ENCODE measurements around the gene ETV7.
A peak's percentile ranks its signal among the peaks of the same experiment; 100 is the strongest.
"Not testable (repeated sequence)": the region's sequence is repeated elsewhere in the genome, so short reads cannot be mapped to it uniquely, and the experiment has no call there.

The ETV7 gene

DNA sequence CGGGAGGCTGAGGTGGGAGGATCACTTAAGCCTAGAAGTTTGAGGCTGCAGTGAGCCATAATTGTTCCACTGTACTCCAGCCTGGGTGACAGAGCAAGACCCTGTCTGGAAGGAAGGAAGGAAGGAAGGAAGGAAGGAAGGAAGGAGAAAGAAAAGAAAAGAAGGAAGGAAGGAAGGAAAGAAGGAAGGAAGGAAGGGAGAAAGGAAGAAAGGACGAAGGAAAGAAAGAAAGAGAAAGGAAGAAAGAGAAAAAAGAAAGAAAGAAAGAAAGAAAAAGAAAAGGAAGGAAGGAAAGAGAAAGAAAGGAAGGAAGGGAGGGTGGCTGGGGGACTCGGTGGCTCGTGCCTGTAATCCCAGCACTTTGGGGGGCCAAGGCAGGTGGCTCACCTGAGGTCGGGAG lies 22.2 kb upstream of the ETV7 start:
- H3K36me3 Mint-ChIP-seq (ENCODE audit: low read depth); H3K4me1 Mint-ChIP-seq (ENCODE audit: low read depth); intact Hi-C loops (cut with micrococcal nuclease); H3K4me3 Mint-ChIP-seq; H3K9me3 Mint-ChIP-seq; H3K27ac Mint-ChIP-seq: not testable (repeated sequence)
- H3K27me3 Mint-ChIP-seq: peaks cover 13% of the 10 kb centered on the region

DNA sequence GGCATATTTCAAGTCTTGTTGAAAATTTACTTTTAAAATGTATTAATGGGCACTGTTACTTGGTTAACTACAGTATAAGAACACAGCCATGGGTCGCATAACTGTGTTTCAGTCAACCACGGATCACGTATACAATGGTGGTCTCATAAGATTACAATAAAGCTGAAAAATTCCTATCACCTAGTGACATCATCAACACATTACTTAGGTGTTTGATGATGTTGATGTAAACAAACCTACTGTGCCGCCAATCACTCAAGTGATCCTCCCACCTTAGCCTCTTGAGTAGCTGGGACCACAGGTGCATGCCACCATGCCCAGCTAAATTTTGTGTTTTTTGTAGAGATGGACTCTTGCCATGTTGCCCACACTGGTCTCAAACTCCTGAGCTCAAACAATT lies 16.7 kb upstream of the ETV7 start:
- peaks cover 7% of the 10 kb centered on the region for H3K27me3 Mint-ChIP-seq
- no peaks in the 10 kb centered on the region for H3K9me3 Mint-ChIP-seq
- H3K4me1 Mint-ChIP-seq (ENCODE audit: low read depth): no peaks in the 10 kb centered on the region
- H3K36me3 Mint-ChIP-seq (ENCODE audit: low read depth): no peaks in the 10 kb centered on the region
- intact Hi-C loops (cut with micrococcal nuclease): no loop called here
- H3K4me3 Mint-ChIP-seq: no peak overlapping the region
- no peak overlapping the region for H3K27ac Mint-ChIP-seq

DNA sequence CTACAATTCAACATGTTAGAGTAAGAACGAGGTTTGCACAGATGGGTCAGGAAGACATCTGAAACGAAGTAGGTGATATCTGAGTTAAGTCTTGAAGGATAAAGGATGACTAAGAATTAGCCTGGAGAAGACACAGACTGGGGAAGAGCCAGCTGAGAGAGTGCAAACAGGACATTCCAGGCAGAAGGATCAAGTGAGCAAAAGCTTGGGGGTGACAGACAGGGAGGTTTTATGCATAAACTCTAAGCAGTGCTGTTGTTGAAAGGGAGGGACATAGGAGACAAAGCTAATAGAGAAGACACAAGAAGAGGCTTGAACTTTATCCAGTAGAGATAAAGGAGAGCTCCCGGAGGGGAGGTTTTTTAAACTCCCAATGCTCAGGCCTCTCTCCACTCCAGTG lies 15.0 kb upstream of the ETV7 start:
- no peak overlapping the region for H3K4me3 Mint-ChIP-seq
- intact Hi-C loops (cut with micrococcal nuclease): no loop called here
- peaks cover 4% of the 10 kb centered on the region for H3K27me3 Mint-ChIP-seq

DNA sequence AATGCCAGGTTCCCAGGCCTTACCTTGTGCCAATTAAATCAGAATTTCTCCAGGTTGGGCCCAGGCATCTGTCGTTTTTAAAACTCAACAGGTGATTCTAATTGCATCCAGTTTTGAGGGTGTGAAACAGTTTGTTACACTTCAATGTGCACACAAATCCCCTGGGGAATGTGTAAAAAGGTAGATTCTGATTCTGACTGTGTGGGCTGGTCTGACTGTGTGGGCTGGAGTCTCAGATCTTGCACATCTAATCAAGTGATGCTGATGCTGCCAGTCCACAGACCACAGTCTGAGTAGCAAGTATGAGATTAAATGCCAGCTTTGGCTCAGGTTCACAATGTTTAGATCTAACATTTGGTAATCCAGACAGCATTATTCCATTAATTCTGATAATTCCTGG lies 12.5 kb upstream of the ETV7 start:
- Mint-ChIP-seq H3K4me3 (no peak overlapping the region), H3K36me3 (ENCODE audit: low read depth) (no peaks in the 10 kb centered on the region), H3K4me1 (ENCODE audit: low read depth) (peaks cover 5% of the 10 kb centered on the region), H3K9me3 (no peaks in the 10 kb centered on the region), H3K27me3 (peaks cover 4% of the 10 kb centered on the region), H3K27ac (no peak overlapping the region)
- intact Hi-C loops (cut with micrococcal nuclease): no loop called here

More for the DNA sequence above, 15.0 kb upstream of the ETV7 start:
- Mint-ChIP-seq H3K36me3 (ENCODE audit: low read depth) (no peaks in the 10 kb centered on the region), H3K9me3 (no peaks in the 10 kb centered on the region), H3K27ac (no peak overlapping the region), H3K4me1 (ENCODE audit: low read depth) (no peaks in the 10 kb centered on the region)

DNA sequence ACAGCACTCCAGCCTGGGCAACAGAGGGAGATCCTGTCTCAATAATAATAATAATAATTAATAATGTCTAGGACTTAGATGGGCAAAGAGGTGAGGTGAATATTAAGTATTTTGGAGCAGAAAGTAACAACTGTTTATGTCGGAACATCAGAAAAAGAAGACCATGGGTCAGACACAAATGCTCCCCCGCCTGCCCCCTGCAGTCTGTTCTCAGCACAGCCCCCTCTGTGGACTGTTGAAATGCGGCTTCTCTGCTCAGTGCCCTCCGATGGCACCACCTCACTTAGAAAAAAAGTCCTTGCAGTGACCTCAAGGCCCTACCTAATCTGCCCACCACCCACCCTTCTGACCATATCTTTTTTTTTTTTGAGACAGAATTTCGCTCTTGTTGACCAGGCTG lies 5.2 kb upstream of the ETV7 start:
- H3K36me3 Mint-ChIP-seq (ENCODE audit: low read depth): no peaks in the 10 kb centered on the region
- peaks cover 28% of the 10 kb centered on the region for H3K27me3 Mint-ChIP-seq
- no peak overlapping the region for H3K4me3 Mint-ChIP-seq
- no peak overlapping the region for H3K27ac Mint-ChIP-seq
- H3K4me1 Mint-ChIP-seq (ENCODE audit: low read depth): peaks cover 11% of the 10 kb centered on the region
- intact Hi-C loops (cut with micrococcal nuclease): no loop called here
- no peaks in the 10 kb centered on the region for H3K9me3 Mint-ChIP-seq

DNA sequence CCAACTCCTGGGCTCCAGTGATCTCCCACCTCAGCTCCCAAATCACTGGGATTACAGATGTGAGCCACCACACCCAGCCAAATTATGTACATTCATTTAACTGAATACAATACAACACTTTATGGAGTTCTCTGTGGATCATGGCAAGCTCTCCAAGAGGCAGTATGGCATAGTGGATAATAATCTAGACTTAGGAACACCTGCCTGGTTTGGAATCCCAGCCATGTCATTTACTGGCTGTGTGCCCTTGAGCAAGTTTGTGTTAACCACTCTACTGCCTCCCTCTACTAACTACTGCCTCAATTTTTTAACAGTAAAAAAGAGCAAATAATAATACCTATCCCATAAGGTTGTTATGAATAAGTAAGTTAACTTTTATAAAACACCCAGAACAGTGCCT lies 1.9 kb upstream of the ETV7 start:
- Mint-ChIP-seq H3K36me3 (ENCODE audit: low read depth) (peaks cover 10% of the 10 kb centered on the region), H3K4me3 (no peak overlapping the region), H3K27me3 (peaks cover 54% of the 10 kb centered on the region)

DNA sequence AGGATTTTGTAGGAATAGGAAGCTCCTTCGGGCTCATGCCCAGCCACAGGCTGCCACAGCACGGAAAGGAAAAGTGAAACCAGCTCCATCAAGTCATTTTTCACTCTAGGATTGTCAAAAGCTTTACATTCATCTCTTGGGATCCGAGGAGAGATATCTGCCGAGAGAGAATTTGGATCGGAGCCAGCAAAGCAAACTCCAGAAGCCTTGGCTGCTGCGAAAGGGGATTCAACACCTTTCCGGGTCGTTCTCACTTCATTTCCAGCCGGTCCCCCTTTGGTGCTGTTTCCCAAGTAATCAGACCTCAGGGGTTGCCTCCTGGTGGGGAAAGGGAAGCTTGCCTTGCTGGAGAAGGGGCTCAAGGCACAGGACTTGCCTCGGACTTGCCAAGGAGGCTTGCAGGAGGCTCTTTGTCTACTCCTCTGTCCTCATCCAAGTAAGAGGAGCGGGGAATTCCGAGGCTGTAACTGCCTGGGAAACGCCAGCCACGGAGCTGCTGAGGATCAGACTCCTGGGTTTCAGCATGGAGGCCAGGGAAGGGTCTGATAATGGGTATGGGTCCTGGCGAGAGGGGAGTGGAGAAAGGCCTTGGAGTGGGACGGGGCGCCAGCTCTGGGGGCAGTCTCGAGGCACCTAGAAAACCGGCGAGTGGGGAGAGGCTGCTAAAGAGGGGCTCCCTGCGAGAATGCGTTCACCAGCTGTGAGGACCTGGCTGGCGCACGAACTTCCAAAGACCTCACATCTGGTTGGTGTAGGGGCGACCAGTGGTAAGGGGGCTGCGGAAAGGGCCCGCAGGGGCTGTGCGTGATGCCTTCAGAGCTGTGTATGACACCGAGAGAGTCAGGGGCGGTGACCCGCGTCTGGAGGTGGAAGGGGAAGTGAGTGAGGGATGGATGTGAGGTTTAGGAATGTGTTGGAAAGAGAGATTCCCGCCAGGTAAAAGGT lies 702 bp downstream of the ETV7 start:
- Mint-ChIP-seq H3K9me3 (no peaks in the 10 kb centered on the region), H3K27me3 (peaks cover 53% of the 10 kb centered on the region), H3K4me3 (peak overlapping the region; percentile 86), H3K4me1 (ENCODE audit: low read depth) (peaks cover 16% of the 10 kb centered on the region), H3K36me3 (ENCODE audit: low read depth) (peaks cover 10% of the 10 kb centered on the region), H3K27ac (peak overlapping the region; percentile 74)
- intact Hi-C loops (cut with micrococcal nuclease): no loop called here

More for the DNA sequence above, 1.9 kb upstream of the ETV7 start:
- peaks cover 16% of the 10 kb centered on the region for H3K4me1 Mint-ChIP-seq (ENCODE audit: low read depth)
- no peaks in the 10 kb centered on the region for H3K9me3 Mint-ChIP-seq
- H3K27ac Mint-ChIP-seq: no peak overlapping the region
- intact Hi-C loops (cut with micrococcal nuclease): no loop called here

DNA sequence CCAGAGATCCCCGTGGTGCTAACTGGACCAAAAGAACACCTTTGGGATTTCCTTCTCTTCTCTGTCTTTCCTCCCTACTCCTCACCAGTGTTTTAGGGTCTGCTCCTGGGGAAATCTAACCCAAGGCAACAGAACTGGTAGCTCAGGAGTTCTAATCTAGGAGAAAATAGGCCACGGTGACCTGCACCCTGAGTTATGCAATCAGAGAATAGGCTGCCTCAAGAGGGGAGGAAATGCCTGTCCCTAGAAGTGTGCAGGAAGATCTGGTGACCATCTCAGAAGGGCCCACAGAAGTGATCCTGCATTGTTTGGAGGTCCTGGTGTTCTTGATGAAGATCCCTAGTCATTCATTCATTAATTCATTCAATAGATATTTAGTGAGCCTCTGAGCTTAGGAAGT lies 3.4 kb downstream of the ETV7 start:
- intact Hi-C loops (cut with micrococcal nuclease): no loop called here
- H3K4me3 Mint-ChIP-seq: no peak overlapping the region
- peaks cover 16% of the 10 kb centered on the region for H3K4me1 Mint-ChIP-seq (ENCODE audit: low read depth)
- H3K36me3 Mint-ChIP-seq (ENCODE audit: low read depth): peaks cover 10% of the 10 kb centered on the region
- no peaks in the 10 kb centered on the region for H3K9me3 Mint-ChIP-seq
- peaks cover 39% of the 10 kb centered on the region for H3K27me3 Mint-ChIP-seq
- H3K27ac Mint-ChIP-seq: no peak overlapping the region

DNA sequence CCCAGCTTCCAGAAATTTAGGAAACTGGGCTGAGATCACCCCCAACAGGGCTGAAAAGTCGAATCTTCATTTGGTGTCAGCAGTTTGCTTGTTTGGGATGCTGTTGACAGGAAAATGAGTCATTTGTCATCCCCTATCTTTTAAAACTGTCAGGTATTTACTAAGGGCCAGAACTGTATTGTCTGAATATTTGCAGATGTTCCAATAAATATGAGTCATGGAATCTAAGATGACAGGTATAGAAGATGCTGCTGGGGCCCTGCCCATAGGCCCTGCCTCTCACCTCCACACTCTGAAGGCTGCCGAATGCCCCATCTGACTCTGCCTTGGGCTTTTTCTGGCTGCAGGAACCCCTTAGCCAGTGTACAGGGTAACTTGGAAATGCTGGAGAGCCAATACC lies 3.9 kb downstream of the ETV7 start:
- peaks cover 38% of the 10 kb centered on the region for H3K27me3 Mint-ChIP-seq
- H3K27ac Mint-ChIP-seq: no peak overlapping the region
- peaks cover 16% of the 10 kb centered on the region for H3K4me1 Mint-ChIP-seq (ENCODE audit: low read depth)
- H3K9me3 Mint-ChIP-seq: no peaks in the 10 kb centered on the region
- no peak overlapping the region for H3K4me3 Mint-ChIP-seq
- peaks cover 10% of the 10 kb centered on the region for H3K36me3 Mint-ChIP-seq (ENCODE audit: low read depth)
- intact Hi-C loops (cut with micrococcal nuclease): no loop called here

DNA sequence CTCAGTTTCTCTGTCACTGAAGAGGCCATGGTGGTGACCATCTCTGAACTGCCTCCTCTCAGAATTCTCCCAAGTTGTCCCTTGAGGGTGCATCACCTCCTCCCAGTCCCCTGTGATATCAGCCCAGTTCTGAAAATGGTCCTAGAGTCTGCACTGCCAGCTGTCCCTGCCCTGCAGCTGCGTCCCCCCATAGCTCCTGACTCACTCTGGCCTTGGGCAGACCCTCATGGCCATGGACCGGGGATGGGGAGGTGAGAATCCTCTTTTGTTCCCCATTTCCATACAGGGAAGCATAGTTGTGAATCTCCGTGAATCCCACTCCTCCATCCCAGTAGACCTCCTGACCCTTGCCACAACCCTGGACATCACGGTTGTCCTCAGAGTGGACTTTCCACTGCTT lies 4.5 kb downstream of the ETV7 start:
- Mint-ChIP-seq H3K4me1 (ENCODE audit: low read depth) (peaks cover 11% of the 10 kb centered on the region), H3K9me3 (no peaks in the 10 kb centered on the region)
- intact Hi-C loops (cut with micrococcal nuclease): no loop called here

DNA sequence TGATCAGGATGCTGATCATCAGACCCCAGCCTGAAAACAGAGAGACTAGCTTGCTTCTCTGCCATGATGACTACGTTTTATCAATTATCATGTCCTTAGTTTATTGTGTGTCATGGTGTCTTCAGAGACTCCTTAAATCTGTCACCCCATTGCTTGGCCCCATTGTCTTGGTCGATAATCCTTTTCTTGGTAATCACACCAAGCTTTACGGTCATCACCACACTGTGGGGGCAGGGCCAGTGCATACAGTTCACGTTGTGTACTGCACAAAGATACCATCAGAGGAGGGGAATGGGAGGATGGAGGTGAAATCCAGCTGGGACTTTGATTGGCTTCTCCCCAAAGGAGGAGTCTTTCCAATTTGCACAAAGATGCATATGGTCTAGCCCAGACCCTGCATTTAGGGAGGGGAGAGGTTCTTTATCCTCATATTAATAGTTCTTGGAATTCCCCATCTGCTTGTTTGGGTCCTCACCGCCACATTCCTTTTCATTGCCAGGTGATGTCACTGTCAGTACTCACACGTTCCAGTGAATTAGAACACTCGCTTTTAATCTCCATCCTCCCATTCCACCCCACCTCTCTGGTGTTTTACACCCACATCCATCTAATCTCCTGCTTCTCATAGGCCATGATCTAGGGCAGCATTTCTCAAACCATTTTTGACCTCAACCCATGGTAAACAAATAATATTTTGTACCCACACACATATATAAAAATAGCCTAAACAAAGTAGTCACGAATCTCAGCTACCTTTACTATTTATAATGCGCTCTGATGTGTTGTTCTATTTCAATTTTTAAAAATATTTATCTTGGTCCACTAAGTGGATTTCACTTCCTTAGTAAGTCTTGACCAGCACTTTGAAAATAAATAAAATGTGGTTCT lies 5.7 kb downstream of the ETV7 start:
- H3K36me3 Mint-ChIP-seq (ENCODE audit: low read depth): peaks cover 3% of the 10 kb centered on the region
- no peak overlapping the region for H3K27ac Mint-ChIP-seq

More for the DNA sequence above, 4.5 kb downstream of the ETV7 start:
- H3K27me3 Mint-ChIP-seq: peaks cover 32% of the 10 kb centered on the region
- H3K27ac Mint-ChIP-seq: no peak overlapping the region
- H3K4me3 Mint-ChIP-seq: no peak overlapping the region
- H3K36me3 Mint-ChIP-seq (ENCODE audit: low read depth): peaks cover 10% of the 10 kb centered on the region

DNA sequence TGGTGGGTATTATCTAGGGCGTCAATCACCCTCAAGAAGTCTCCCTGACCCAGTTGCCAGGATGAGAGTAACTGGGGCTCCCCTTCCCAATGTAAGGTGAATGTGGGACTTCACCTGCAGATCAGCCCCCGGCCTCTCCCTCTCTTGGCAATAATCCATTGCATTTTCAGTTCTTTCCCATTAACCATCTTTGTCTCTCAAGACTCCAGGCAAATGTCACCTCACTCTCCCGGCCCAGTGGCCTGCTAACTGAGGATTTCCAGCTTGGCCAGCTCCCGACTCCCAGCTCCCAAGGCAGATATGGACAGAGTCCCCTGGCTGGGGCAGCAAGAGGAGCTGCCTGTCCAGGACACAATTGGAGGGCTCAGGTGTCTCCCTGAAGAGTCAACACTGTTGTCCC lies 7.3 kb downstream of the ETV7 start:
- Mint-ChIP-seq H3K9me3 (no peaks in the 10 kb centered on the region), H3K27ac (no peak overlapping the region), H3K4me3 (no peak overlapping the region), H3K4me1 (ENCODE audit: low read depth) (no peaks in the 10 kb centered on the region), H3K27me3 (peaks cover 7% of the 10 kb centered on the region), H3K36me3 (ENCODE audit: low read depth) (no peaks in the 10 kb centered on the region)
- intact Hi-C loops (cut with micrococcal nuclease): no loop called here

More for the DNA sequence above, 5.7 kb downstream of the ETV7 start:
- H3K4me1 Mint-ChIP-seq (ENCODE audit: low read depth): peaks cover 2% of the 10 kb centered on the region
- no peak overlapping the region for H3K4me3 Mint-ChIP-seq
- intact Hi-C loops (cut with micrococcal nuclease): no loop called here
- H3K27me3 Mint-ChIP-seq: peaks cover 20% of the 10 kb centered on the region
- H3K9me3 Mint-ChIP-seq: no peaks in the 10 kb centered on the region

DNA sequence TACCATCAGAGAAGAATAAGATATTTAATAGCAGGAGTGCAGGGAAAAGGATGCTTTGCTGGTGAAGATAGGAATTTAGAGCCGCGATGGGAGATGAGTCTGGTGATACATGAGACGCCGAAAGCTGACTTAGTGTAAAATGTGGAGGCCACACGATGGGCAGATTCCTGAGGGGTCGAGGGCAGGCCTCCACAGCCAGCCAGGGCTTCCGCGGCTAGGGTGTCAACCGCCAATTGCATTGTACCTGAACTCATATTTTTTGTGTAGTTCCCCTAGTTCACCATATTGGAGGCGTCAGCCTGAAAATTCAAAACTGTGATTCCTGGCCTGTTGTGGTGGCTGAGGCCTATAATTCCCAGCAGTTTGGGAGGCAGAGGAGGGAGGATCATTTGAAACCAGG lies 8.5 kb downstream of the ETV7 start:
- Mint-ChIP-seq H3K36me3 (ENCODE audit: low read depth) (no peaks in the 10 kb centered on the region), H3K4me1 (ENCODE audit: low read depth) (no peaks in the 10 kb centered on the region), H3K9me3 (no peaks in the 10 kb centered on the region), H3K4me3 (no peak overlapping the region), H3K27ac (no peak overlapping the region), H3K27me3 (peaks cover 3% of the 10 kb centered on the region)
- intact Hi-C loops (cut with micrococcal nuclease): no loop called here

DNA sequence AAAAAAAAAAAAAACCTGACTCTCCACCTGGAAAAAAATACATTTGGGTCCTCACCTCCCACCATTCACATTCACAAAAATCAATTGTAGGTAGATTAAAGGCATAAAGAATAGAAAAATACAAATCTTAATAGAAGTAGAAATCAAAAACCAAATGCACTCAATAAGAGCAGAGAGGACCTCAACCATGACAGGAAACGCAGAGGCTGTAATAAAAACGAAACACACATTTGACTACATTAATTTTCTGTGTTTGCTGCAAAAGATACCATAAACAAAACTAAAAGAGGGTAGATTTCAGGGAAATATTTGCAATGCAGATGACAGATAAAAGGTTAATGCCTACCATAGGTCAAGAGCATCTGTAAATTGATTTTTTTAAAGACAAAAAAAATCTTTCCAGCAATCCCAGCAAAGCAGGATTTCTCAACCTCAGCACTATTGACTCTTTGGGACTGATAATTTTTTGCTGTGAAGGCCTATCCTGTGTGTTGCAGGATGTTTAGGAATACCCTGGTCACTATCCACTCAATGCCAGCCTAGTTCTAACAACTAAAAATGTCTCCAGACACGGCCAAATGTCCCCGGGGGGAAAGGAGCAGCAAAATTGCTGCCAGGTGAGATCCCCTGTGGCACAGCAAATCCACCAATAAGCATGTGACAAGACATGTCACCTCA lies 9.1 kb downstream of the ETV7 start:
- H3K36me3 Mint-ChIP-seq (ENCODE audit: low read depth): no peaks in the 10 kb centered on the region
- H3K27ac Mint-ChIP-seq: no peak overlapping the region
- no peaks in the 10 kb centered on the region for H3K9me3 Mint-ChIP-seq
- no peak overlapping the region for H3K4me3 Mint-ChIP-seq
- intact Hi-C loops (cut with micrococcal nuclease): no loop called here
- H3K4me1 Mint-ChIP-seq (ENCODE audit: low read depth): no peaks in the 10 kb centered on the region
- H3K27me3 Mint-ChIP-seq: peaks cover 3% of the 10 kb centered on the region
